ENCODE data around the gene ZNF722.

DNA sequence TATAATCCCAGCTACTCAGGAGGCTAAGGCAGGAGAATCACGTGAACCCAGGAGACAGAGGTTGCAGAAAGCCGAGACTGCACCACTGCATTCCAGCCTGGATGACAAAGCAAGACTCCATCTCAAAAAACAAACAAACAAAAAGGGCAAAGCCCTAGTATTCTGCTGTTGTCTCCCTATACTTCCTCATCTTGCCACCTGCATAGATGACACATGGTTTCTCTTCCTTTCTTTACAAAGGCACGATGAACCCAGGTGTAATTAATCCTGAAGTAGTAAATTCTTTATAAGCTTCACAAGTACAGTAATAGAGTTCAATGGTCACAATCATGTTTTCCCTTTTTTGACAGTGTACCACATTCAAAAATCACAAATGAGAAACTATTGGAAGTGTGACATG is 36.7 kb downstream of the ZNF722 start:
- TF ChIP-seq, protein P1, sequence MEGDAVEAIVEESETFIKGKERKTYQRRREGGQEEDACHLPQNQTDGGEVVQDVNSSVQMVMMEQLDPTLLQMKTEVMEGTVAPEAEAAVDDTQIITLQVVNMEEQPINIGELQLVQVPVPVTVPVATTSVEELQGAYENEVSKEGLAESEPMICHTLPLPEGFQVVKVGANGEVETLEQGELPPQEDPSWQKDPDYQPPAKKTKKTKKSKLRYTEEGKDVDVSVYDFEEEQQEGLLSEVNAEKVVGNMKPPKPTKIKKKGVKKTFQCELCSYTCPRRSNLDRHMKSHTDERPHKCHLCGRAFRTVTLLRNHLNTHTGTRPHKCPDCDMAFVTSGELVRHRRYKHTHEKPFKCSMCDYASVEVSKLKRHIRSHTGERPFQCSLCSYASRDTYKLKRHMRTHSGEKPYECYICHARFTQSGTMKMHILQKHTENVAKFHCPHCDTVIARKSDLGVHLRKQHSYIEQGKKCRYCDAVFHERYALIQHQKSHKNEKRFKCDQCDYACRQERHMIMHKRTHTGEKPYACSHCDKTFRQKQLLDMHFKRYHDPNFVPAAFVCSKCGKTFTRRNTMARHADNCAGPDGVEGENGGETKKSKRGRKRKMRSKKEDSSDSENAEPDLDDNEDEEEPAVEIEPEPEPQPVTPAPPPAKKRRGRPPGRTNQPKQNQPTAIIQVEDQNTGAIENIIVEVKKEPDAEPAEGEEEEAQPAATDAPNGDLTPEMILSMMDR (IDR thresholded peaks at IDR 0.05): no peak
- no peak for TF ChIP-seq POLR2A (IDR thresholded peaks at IDR 0.05)
